Mesodermal cell (in vitro differentiated cells): ENCODE data around the gene TCF7L1.
A peak's percentile ranks its signal among the peaks of the same experiment; 100 is the strongest.

Source experiments
- H3K27ac ChIP-seq: 2 replicates; pipeline ENCODE4 v1.7.0; 2013; ENCODE audit warnings: mild to moderate bottlenecking, low read depth, low read length, moderate library complexity; ENCODE audit not compliant: severe bottlenecking
- H3K36me3 ChIP-seq: 2 replicates; pipeline ENCODE4 v1.7.1; 2013; ENCODE audit warnings: mild to moderate bottlenecking, low read length, moderate library complexity; ENCODE audit not compliant: control insufficient read depth, insufficient read depth
- H3K4me1 ChIP-seq: one replicate; pipeline ENCODE4 v1.7.1; 2013; ENCODE audit warnings: mild to moderate bottlenecking, low read length; ENCODE audit not compliant: insufficient read depth, control insufficient read depth, poor library complexity, severe bottlenecking
- H3K4me3 ChIP-seq: 2 replicates; pipeline ENCODE4 v1.7.0; 2013; ENCODE audit warnings: low read length, control low read depth, mild to moderate bottlenecking; ENCODE audit not compliant: insufficient read depth, poor library complexity, severe bottlenecking; ENCODE audit errors: extremely low read depth
- H3K9me3 ChIP-seq: 2 replicates; pipeline ENCODE4 v1.7.1; 2013; ENCODE audit warnings: mild to moderate bottlenecking, low read length, moderate library complexity; ENCODE audit not compliant: control insufficient read depth
- WGBS, 2 experiments: methylation state at CpG; one replicate each; pipeline ENCODE4 v1.1.5; 2013; ENCODE audit warnings: missing lambda C conversion rate in 2 of 2; ENCODE audit not compliant: insufficient coverage in 2 of 2; 5-methylcytosine and 5-hydroxymethylcytosine counted together

The TCF7L1 gene

GRCh38 chr2:85163675-85164074 lies 30.5 kb downstream of the TCF7L1 start:
- Histone ChIP-seq H3K36me3 (peaks cover 11% of the 10 kb centered on the region), H3K27ac (no peak overlapping the region), H3K4me3 (no peak overlapping the region), H3K9me3 (no peaks in the 10 kb centered on the region), H3K4me1 (peaks cover 36% of the 10 kb centered on the region)
- 88 to 100% methylated on average over 2 of the region's 3 CpGs for WGBS, 2 experiments

- Histone ChIP-seq H3K27ac (no peak overlapping the region), H3K36me3 (peaks cover 11% of the 10 kb centered on the region), H3K4me3 (no peak overlapping the region), H3K9me3 (no peaks in the 10 kb centered on the region), H3K4me1 (peaks cover 35% of the 10 kb centered on the region)
- 70 to 77% methylated on average over 5 of the region's 8 CpGs for WGBS, 2 experiments
These were observed 31.0 kb downstream of the TCF7L1 start for GRCh38 chr2:85164145-85164569.

- peaks cover 35% of the 10 kb centered on the region for H3K4me1 ChIP-seq
- WGBS, 2 experiments, result 93% methylated on average over 5 to 9 of the region's 9 CpGs
- H3K4me3 ChIP-seq, result no peak overlapping the region
- peaks cover 11% of the 10 kb centered on the region for H3K36me3 ChIP-seq
- peak overlapping the region; percentile 36 for H3K27ac ChIP-seq
- H3K9me3 ChIP-seq, result no peaks in the 10 kb centered on the region
These were observed 32.0 kb downstream of the TCF7L1 start for GRCh38 chr2:85165088-85165690.

- Histone ChIP-seq H3K4me1 (peaks cover 33% of the 10 kb centered on the region), H3K36me3 (peaks cover 14% of the 10 kb centered on the region), H3K27ac (no peak overlapping the region), H3K4me3 (no peak overlapping the region), H3K9me3 (no peaks in the 10 kb centered on the region)
- WGBS, 2 experiments, result 89% methylated on average over 1 of the region's 1 CpG; no CpG with 5 or more reads in 1 of the 2 experiments
These were observed 32.8 kb downstream of the TCF7L1 start for GRCh38 chr2:85166021-85166420.

GRCh38 chr2:85167479-85167878 lies 34.3 kb downstream of the TCF7L1 start:
- no peak overlapping the region for H3K4me3 ChIP-seq
- no peak overlapping the region for H3K27ac ChIP-seq
- 88 to 97% methylated on average over 7 to 9 of the region's 10 CpGs for WGBS, 2 experiments
- peaks cover 19% of the 10 kb centered on the region for H3K4me1 ChIP-seq
- H3K36me3 ChIP-seq, result peaks cover 18% of the 10 kb centered on the region
- no peaks in the 10 kb centered on the region for H3K9me3 ChIP-seq

GRCh38 chr2:85168942-85169341 lies 35.8 kb downstream of the TCF7L1 start:
- H3K4me1 ChIP-seq, result peaks cover 6% of the 10 kb centered on the region
- no peak overlapping the region for H3K4me3 ChIP-seq
- H3K36me3 ChIP-seq, result peaks cover 18% of the 10 kb centered on the region
- H3K9me3 ChIP-seq, result no peaks in the 10 kb centered on the region
- H3K27ac ChIP-seq, result no peak overlapping the region
- 75 to 94% methylated on average over 2 of the region's 3 CpGs for WGBS, 2 experiments

- Histone ChIP-seq H3K9me3 (no peaks in the 10 kb centered on the region), H3K27ac (no peak overlapping the region), H3K4me3 (no peak overlapping the region), H3K36me3 (peaks cover 18% of the 10 kb centered on the region), H3K4me1 (peaks cover 5% of the 10 kb centered on the region)
- WGBS, 2 experiments, result 83 to 92% methylated on average over 3 of the region's 3 CpGs
These were observed 36.4 kb downstream of the TCF7L1 start for GRCh38 chr2:85169581-85169980.

- WGBS, 2 experiments, result 90% methylated on average over 4 to 5 of the region's 6 CpGs
- peaks cover 11% of the 10 kb centered on the region for H3K4me1 ChIP-seq
- no peak overlapping the region for H3K27ac ChIP-seq
- no peak overlapping the region for H3K4me3 ChIP-seq
- H3K36me3 ChIP-seq, result peaks cover 18% of the 10 kb centered on the region
- H3K9me3 ChIP-seq, result no peaks in the 10 kb centered on the region
These were observed 37.8 kb downstream of the TCF7L1 start for GRCh38 chr2:85170938-85171475.

- H3K27ac ChIP-seq, result no peak overlapping the region
- H3K4me1 ChIP-seq, result peaks cover 12% of the 10 kb centered on the region
- H3K9me3 ChIP-seq, result no peaks in the 10 kb centered on the region
- no peak overlapping the region for H3K4me3 ChIP-seq
- H3K36me3 ChIP-seq, result peaks cover 18% of the 10 kb centered on the region
- 92 to 99% methylated on average over 7 of the region's 10 CpGs for WGBS, 2 experiments
These were observed 38.7 kb downstream of the TCF7L1 start for GRCh38 chr2:85171916-85172315.

GRCh38 chr2:85173909-85174308 lies 40.7 kb downstream of the TCF7L1 start:
- H3K9me3 ChIP-seq, result no peaks in the 10 kb centered on the region
- H3K36me3 ChIP-seq, result peaks cover 11% of the 10 kb centered on the region
- no peak overlapping the region for H3K27ac ChIP-seq
- no peak overlapping the region for H3K4me3 ChIP-seq
- peaks cover 25% of the 10 kb centered on the region for H3K4me1 ChIP-seq
- 97 to 98% methylated on average over 7 to 8 of the region's 9 CpGs for WGBS, 2 experiments

- Histone ChIP-seq H3K4me1 (peaks cover 35% of the 10 kb centered on the region), H3K27ac (peak overlapping the region; percentile 68), H3K4me3 (no peak overlapping the region)
These were observed 41.8 kb downstream of the TCF7L1 start for GRCh38 chr2:85174943-85175342.

More at GRCh38 chr2:85174943-85175342, 41.8 kb downstream of the TCF7L1 start:
- Histone ChIP-seq H3K9me3 (no peaks in the 10 kb centered on the region), H3K36me3 (peaks cover 11% of the 10 kb centered on the region)
- 93 to 95% methylated on average over 3 of the region's 6 CpGs for WGBS, 2 experiments
